HG03039 (cell line): Measurements from ENCODE around the gene ARHGAP27.

Experiments
- ATAC-seq: cut with Tn5 transposase; IDR thresholded peaks from one replicate; pipeline ENCODE4 v1.9.1; 2021; ENCODE audit warnings: mild to moderate bottlenecking, moderate library complexity; ENCODE audit not compliant: unreplicated experiment

Gene ARHGAP27

GRCh38 chr17:45410144-45411091 lies 22.3 kb downstream of the ARHGAP27 start:
- ATAC-seq, result no peak

- no peak for ATAC-seq
These were observed 23.0 kb downstream of the ARHGAP27 start for GRCh38 chr17:45409659-45410076.

GRCh38 chr17:45408611-45409421 lies 23.9 kb downstream of the ARHGAP27 start:
- ATAC-seq, result no peak

GRCh38 chr17:45406107-45406506 lies 26.6 kb downstream of the ARHGAP27 start:
- ATAC-seq, result no peak

GRCh38 chr17:45405250-45406086 lies 27.2 kb downstream of the ARHGAP27 start:
- ATAC-seq, result no peak

- ATAC-seq, result no peak
These were observed 27.8 kb downstream of the ARHGAP27 start for GRCh38 chr17:45404870-45405249.

- ATAC-seq, result no peak
These were observed 28.7 kb downstream of the ARHGAP27 start for GRCh38 chr17:45403906-45404490.

- no peak for ATAC-seq
These were observed 29.8 kb downstream of the ARHGAP27 start for GRCh38 chr17:45402916-45403315.

- ATAC-seq, result no peak
These were observed 33.9 kb downstream of the ARHGAP27 start for GRCh38 chr17:45398800-45399199.

- ATAC-seq, result no peak
These were observed 34.9 kb downstream of the ARHGAP27 start for GRCh38 chr17:45397796-45398195.

- ATAC-seq, result no peak
These were observed 36.0 kb downstream of the ARHGAP27 start for GRCh38 chr17:45396496-45397205.

- ATAC-seq, result no peak
These were observed 36.9 kb downstream of the ARHGAP27 start for GRCh38 chr17:45395569-45396415.

GRCh38 chr17:45394913-45395568 lies 37.6 kb downstream of the ARHGAP27 start:
- ATAC-seq, result no peak

GRCh38 chr17:45394564-45394912 lies 38.1 kb downstream of the ARHGAP27 start:
- no peak for ATAC-seq

GRCh38 chr17:45394091-45394490 lies 38.6 kb downstream of the ARHGAP27 start:
- no peak for ATAC-seq

- ATAC-seq, result no peak
These were observed 39.3 kb downstream of the ARHGAP27 start for GRCh38 chr17:45393411-45393810.

GRCh38 chr17:45391918-45392317 lies 40.8 kb downstream of the ARHGAP27 start:
- ATAC-seq, result no peak

- ATAC-seq, result no peak
These were observed 41.4 kb downstream of the ARHGAP27 start for GRCh38 chr17:45391291-45391690.

GRCh38 chr17:45389354-45389753 lies 43.3 kb downstream of the ARHGAP27 start:
- ATAC-seq, result no peak
